Measurements from ENCODE around the gene AURKAIP1. TPM values are rescaled to one million over a fixed set of nuclear protein-coding genes. Genes with fewer than 3 reads are reported as not detected.

AURKAIP1 gene
- total RNA-seq, 1 experiment from 2014 or later = 823 TPM

- ATAC-seq = no peak
- H3K4me1 ChIP-seq (ENCODE audit: insufficient read depth, low read length) = peaks cover 35% of the 10 kb centered on the region
- H3K9me2 ChIP-seq (replicated peaks; ENCODE audit: low read length) = no peaks in the 10 kb centered on the region
- no peak for DNase-seq
- no peaks in the 10 kb centered on the region for H3K79me2 ChIP-seq (ENCODE audit: low read length)
- intact Hi-C loops (cut with micrococcal nuclease) = no loop called here
- H3F3A ChIP-seq (ENCODE audit: low read length, unreplicated experiment) = no peaks in the 10 kb centered on the region
- ChIA-PET POLR2A (ENCODE audit: unreplicated experiment) (no interaction called here), CTCF (no interaction called here)
- H3K36me3 ChIP-seq (ENCODE audit: low read depth, low read length) = no peaks in the 10 kb centered on the region
- no peaks in the 10 kb centered on the region for H4K20me1 ChIP-seq (ENCODE audit: low read length)
- no TSS peak for BruUV-seq (replicated peaks)
- H3K27ac ChIP-seq (ENCODE audit: low read length) = no peak within 1 kb of the TSS
- no peak within 1 kb of the TSS for H3K9ac ChIP-seq (ENCODE audit: low read length)
- no peaks in the 10 kb centered on the region for H3K27me3 ChIP-seq (ENCODE audit: low read length)
- TF ChIP-seq EZH2 (IDR thresholded peaks at IDR 0.05; ENCODE audit: low read length, unreplicated experiment) (no peak), EZH2phosphoT487 (IDR thresholded peaks at IDR 0.05; ENCODE audit: borderline replicate concordance, low read length) (no peak), CTCF (conservative IDR thresholded peaks at IDR 0.05; ENCODE audit: low read depth, low read length) (no peak)
- no peaks in the 10 kb centered on the region for H3K9me3 ChIP-seq (ENCODE audit: low read length)
- no peak within 1 kb of the TSS for H2AFZ ChIP-seq (ENCODE audit: low read length)
- H3K4me3 ChIP-seq (ENCODE audit: low read length) = no peak within 1 kb of the TSS
- H3K4me2 ChIP-seq (ENCODE audit: low read length) = no peak within 1 kb of the TSS
Measured at GRCh38 chr1:1358433-1359271, 16.4 kb downstream of the AURKAIP1 start, which contains the start of gene MXRA8. TSS of gene MXRA8 (minus strand) at chr1:1358555. CDS start at chr1:1358504, 51 bp downstream.

GRCh38 chr1:1357871-1358432 lies 17.1 kb downstream of the AURKAIP1 start:
- H3K36me3 ChIP-seq (ENCODE audit: low read depth, low read length) = no peaks in the 10 kb centered on the region
- H3K4me2 ChIP-seq (ENCODE audit: low read length) = no peak overlapping the region
- no peaks in the 10 kb centered on the region for H4K20me1 ChIP-seq (ENCODE audit: low read length)
- H3K9me3 ChIP-seq (ENCODE audit: low read length) = no peaks in the 10 kb centered on the region
- no peaks in the 10 kb centered on the region for H3F3A ChIP-seq (ENCODE audit: low read length, unreplicated experiment)
- ATAC-seq (no peak), DNase-seq (no peak)
- no peak overlapping the region for H3K27ac ChIP-seq (ENCODE audit: low read length)
- peaks cover 42% of the 10 kb centered on the region for H3K4me1 ChIP-seq (ENCODE audit: insufficient read depth, low read length)
- no peak for TF ChIP-seq EZH2phosphoT487 (IDR thresholded peaks at IDR 0.05; ENCODE audit: borderline replicate concordance, low read length)
- TF ChIP-seq EZH2 (IDR thresholded peaks at IDR 0.05; ENCODE audit: low read length, unreplicated experiment) = no peak
- no peak for TF ChIP-seq CTCF (conservative IDR thresholded peaks at IDR 0.05; ENCODE audit: low read depth, low read length)
- no TSS peak for BruUV-seq (replicated peaks)
- ChIA-PET POLR2A (ENCODE audit: unreplicated experiment) (no interaction called here), CTCF (no interaction called here)
- H2AFZ ChIP-seq (ENCODE audit: low read length) = no peak overlapping the region
- intact Hi-C loops (cut with micrococcal nuclease) = no loop called here
- H3K27me3 ChIP-seq (ENCODE audit: low read length) = no peaks in the 10 kb centered on the region
- H3K9me2 ChIP-seq (replicated peaks; ENCODE audit: low read length) = no peaks in the 10 kb centered on the region
- no peak overlapping the region for H3K9ac ChIP-seq (ENCODE audit: low read length)
- H3K4me3 ChIP-seq (ENCODE audit: low read length) = no peak overlapping the region
- H3K79me2 ChIP-seq (ENCODE audit: low read length) = no peaks in the 10 kb centered on the region; the same call in 1 of the 2 replicates
